Femur (tissue), 1 donor: ENCODE data around the gene TSPY8.
"Not testable (repeated sequence)": the region's sequence is repeated elsewhere in the genome, so short reads cannot be mapped to it uniquely, and the experiment has no call there.

Experiments used
- DNase-seq: peaks from one replicate; pipeline ENCODE4 v3.0.0-alpha.2; 2017

The TSPY8 gene, protein sequence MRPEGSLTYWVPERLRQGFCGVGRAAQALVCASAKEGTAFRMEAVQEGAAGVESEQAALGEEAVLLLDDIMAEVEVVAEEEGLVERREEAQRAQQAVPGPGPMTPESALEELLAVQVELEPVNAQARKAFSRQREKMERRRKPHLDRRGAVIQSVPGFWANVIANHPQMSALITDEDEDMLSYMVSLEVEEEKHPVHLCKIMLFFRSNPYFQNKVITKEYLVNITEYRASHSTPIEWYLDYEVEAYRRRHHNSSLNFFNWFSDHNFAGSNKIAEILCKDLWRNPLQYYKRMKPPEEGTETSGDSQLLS

DNA sequence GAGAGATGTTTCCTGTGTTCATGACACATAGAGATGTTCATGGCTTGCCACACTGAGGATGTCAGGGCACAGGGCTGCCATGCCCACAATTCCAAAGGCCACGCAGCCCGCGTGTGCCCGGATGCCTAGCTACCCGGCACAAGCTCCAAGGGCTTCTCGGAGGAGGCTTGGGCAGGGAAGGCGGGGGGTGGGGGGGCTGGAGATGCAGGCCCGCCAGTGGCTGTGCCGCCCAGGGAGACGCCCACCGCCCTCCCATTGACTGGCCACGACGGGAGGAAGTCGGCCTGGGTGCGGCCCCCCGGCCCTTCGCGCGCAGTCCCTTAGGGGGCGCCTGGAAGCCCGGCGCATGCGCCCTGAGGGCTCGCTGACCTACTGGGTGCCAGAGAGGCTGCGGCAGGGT, at the start of gene TSPY8:
Gene TSPY8 (plus strand): TSS at position 301 of the 400 bp plus-strand sequence. CDS start 46 bp downstream, at position 347.
- DNase-seq: not testable (repeated sequence)

DNA sequence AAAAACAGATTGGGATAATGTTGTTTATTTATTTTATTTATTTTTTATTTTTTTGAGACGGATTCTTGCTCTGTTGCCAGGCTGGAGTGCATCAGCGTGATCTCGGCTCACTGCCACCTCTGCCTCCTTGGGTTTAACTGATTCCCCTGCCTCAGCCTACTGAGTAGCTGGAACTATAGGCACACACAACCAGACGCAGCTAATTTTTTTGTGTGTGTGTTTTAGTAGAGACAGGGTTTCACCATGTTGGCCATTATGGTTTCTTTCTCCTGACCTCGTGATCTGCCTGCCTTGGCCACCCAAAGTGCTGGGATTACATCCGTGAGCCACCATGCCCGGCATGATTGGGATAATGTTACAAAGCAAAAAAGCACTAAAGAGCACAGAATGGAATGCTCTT, 36.6 kb upstream of the TSPY8 start:
- DNase-seq: no peak

DNA sequence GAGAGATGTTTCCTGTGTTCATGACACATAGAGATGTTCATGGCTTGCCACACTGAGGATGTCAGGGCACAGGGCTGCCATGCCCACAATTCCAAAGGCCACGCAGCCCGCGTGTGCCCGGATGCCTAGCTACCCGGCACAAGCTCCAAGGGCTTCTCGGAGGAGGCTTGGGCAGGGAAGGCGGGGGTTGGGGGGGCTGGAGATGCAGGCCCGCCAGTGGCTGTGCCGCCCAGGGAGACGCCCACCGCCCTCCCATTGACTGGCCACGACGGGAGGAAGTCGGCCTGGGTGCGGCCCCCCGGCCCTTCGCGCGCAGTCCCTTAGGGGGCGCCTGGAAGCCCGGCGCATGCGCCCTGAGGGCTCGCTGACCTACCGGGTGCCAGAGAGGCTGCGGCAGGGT, 20.4 kb upstream of the TSPY8 start, which contains the start of gene TSPY4:
Gene TSPY4 (plus strand): TSS at position 301 of the 400 bp plus-strand sequence. CDS start 46 bp downstream, at position 347.
- DNase-seq: not testable (repeated sequence)

DNA sequence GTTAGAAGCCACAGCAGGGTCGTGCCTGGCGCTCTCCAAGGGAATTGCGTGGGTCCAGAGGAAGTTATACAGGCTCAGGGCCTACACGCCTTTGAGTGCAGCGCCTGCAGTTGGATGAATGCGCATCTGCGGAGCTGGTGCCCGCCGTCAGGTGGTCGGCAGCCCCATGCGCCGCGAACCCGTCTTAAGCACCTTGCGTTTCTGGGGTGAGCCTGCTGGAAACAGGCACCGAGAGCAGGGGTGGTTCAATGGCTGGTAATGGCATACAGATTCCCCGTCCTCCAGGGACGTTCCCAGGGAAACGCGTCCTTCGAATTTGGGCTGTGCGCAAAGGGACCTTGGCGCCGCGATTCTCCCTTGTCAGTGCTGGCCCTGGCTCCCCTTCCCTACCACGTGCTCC, 38.9 kb downstream of the TSPY8 start:
- DNase-seq: not testable (repeated sequence)

DNA sequence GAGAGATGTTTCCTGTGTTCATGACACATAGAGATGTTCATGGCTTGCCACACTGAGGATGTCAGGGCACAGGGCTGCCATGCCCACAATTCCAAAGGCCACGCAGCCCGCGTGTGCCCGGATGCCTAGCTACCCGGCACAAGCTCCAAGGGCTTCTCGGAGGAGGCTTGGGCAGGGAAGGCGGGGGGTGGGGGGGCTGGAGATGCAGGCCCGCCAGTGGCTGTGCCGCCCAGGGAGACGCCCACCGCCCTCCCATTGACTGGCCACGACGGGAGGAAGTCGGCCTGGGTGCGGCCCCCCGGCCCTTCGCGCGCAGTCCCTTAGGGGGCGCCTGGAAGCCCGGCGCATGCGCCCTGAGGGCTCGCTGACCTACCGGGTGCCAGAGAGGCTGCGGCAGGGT, 40.5 kb downstream of the TSPY8 start, which contains the start of gene TSPY3:
Gene TSPY3 (plus strand): TSS at position 301 of the 400 bp plus-strand sequence. CDS start 46 bp downstream, at position 347.
- DNase-seq: not testable (repeated sequence)
